K562 (cell line): ENCODE measurements around the gene USP8. TPM values are rescaled to one million over a fixed set of nuclear protein-coding genes. Genes with fewer than 3 reads are reported as not detected.

Experiments
- ATAC-seq: fragments of 200-7000 bp; cut with Tn5 transposase; 3 replicates; pipeline ENCODE4 v1.9.1; 2020; ENCODE audit warnings: moderate library complexity
- BruUV-seq: library from RNA; stranded (reverse); fragments of 400-500 nt; replicated peaks from 2 replicates; lab custom pipeline; 2021; lab: Mats Ljungman, UMichigan
- CTCF ChIA-PET: fragments of 300-600 bp; formaldehyde crosslinking; extraction: SDS; loops from one replicate; lab custom pipeline; 2021; ENCODE audit warnings: low intra/inter-chr PET ratio; lab: Yijun Ruan, JAX
- POLR2A ChIA-PET: fragments of 300-600, 350-650 bp; sonication (Branson Sonifier 250); formaldehyde crosslinking; extraction: SDS; loops from one replicate; lab custom pipeline; 2021; ENCODE audit warnings: antibody characterized with exemption, inconsistent platforms; lab: Yijun Ruan, JAX
- DNase-seq, 4 experiments: peaks; one replicate each; pipeline versions ENCODE4 v3.0.0 to v3.0.0-alpha.2; 2011 to 2018; ENCODE audit warnings: low spot score in 3 of 4, mixed read lengths in 3 of 4; ENCODE audit errors: extremely low read depth in 1 of 4
- FAIRE-seq: peaks from 2 replicates; lab custom pipeline; 2011; peaks lifted over from hg19 to GRCh38; lab: Jason Lieb, UNC
- H2AFZ ChIP-seq: 2 replicates; pipeline ENCODE4 v1.6.0; 2011; ENCODE audit warnings: low read depth, low read length, control low read depth, inconsistent platforms
- H3K27ac ChIP-seq: fragments of 200-600 bp; 3 replicates; pipeline ENCODE4 v1.8.0; 2011; ENCODE audit warnings: low read depth, mild to moderate bottlenecking, control low read depth, inconsistent platforms, low read length, moderate library complexity, mixed read lengths; ENCODE audit errors: extremely low read depth
- H3K27me3 ChIP-seq, 2 experiments: fragments of 300-600 bp in 1 of 2; 2 replicates in 1 of 2; 3 replicates in 1 of 2; pipeline versions ENCODE4 v1.6.0 to v1.8.0; 2011; ENCODE audit warnings: inconsistent platforms in 2 of 2, low read length in 2 of 2, mild to moderate bottlenecking in 1 of 2, mixed read lengths in 1 of 2, moderate library complexity in 1 of 2; ENCODE audit not compliant: control insufficient read depth in 2 of 2, insufficient read depth in 2 of 2
- H3K36me3 ChIP-seq: fragments of 300-600 bp; 3 replicates; pipeline ENCODE4 v1.8.0; 2011; ENCODE audit warnings: mild to moderate bottlenecking, low read length, inconsistent platforms; ENCODE audit not compliant: control insufficient read depth, insufficient read depth
- H3K4me1 ChIP-seq, 2 experiments: fragments of 200-600 bp in 1 of 2; replicated peaks in 1 of 2; 2 replicates in 1 of 2; 3 replicates in 1 of 2; pipeline versions ENCODE4 v1.5.1 to v1.8.0; 2011; ENCODE audit warnings: inconsistent platforms in 2 of 2, low read length in 2 of 2, mild to moderate bottlenecking in 1 of 2, mixed read lengths in 1 of 2, moderate library complexity in 1 of 2; ENCODE audit not compliant: control insufficient read depth in 2 of 2, insufficient read depth in 2 of 2
- H3K4me2 ChIP-seq: 2 replicates; pipeline ENCODE4 v1.6.1; 2011; ENCODE audit warnings: low read length, control low read depth, inconsistent platforms, mixed read lengths; ENCODE audit not compliant: insufficient read depth
- H3K4me3 ChIP-seq: fragments of 200-600 bp; sonication (generic), shearing (Covaris generic); 2 replicates; pipeline ENCODE4 v1.5.1; 2016; ENCODE audit warnings: control low read depth, inconsistent platforms
- H3K79me2 ChIP-seq: fragments of 200-600 bp; 3 replicates; pipeline ENCODE4 v1.8.0; 2011; ENCODE audit warnings: low read length, inconsistent platforms; ENCODE audit not compliant: control insufficient read depth, insufficient read depth
- H3K9ac ChIP-seq, 2 experiments: 2 replicates each; pipeline versions ENCODE4 v1.6.0 to v1.6.1; 2011; ENCODE audit warnings: low read depth in 2 of 2, low read length in 2 of 2, control low read depth in 1 of 2, inconsistent platforms in 1 of 2, mild to moderate bottlenecking in 1 of 2, mixed read lengths in 1 of 2; ENCODE audit not compliant: insufficient read depth in 1 of 2
- H3K9me1 ChIP-seq: one replicate; pipeline ENCODE4 v1.6.0; 2011; ENCODE audit warnings: inconsistent platforms, mild to moderate bottlenecking, low read length, moderate library complexity; ENCODE audit not compliant: control insufficient read depth, insufficient read depth
- H3K9me3 ChIP-seq: replicated peaks from 2 replicates; pipeline ENCODE4 v1.5.1; 2011; ENCODE audit warnings: low read depth, low read length, inconsistent platforms; ENCODE audit not compliant: control insufficient read depth, insufficient read depth
- H4K20me1 ChIP-seq: replicated peaks from 2 replicates; pipeline ENCODE4 v1.6.1; 2011; ENCODE audit warnings: low read length, inconsistent platforms, mixed read lengths; ENCODE audit not compliant: control insufficient read depth, insufficient read depth
- CEBPG ChIP-seq, 3 experiments: fragments of 200-800 bp in 1 of 3; sonication (Bioruptor generic) in 1 of 3; sonication (generic) in 1 of 3; formaldehyde crosslinking in 1 of 3; IDR thresholded peaks in 2 of 3; conservative IDR thresholded peaks in 1 of 3; 2 replicates each; pipeline versions ENCODE4 v1.6.1 to v1.8.0; 2016 to 2022; ENCODE audit warnings: missing compliant biosample characterization in 2 of 3, missing genetic modification characterization in 2 of 3, mild to moderate bottlenecking in 1 of 3, missing genetic modification reagents in 1 of 3
- HMBOX1 ChIP-seq: sonication (generic); IDR thresholded peaks from 2 replicates; pipeline ENCODE4 v1.6.1; 2016
- HOMEZ ChIP-seq: fragments of 250-450 bp; sonication (Bioruptor Pico); IDR thresholded peaks from 2 replicates; pipeline ENCODE4 v1.4.0; 2020; ENCODE audit warnings: mild to moderate bottlenecking, moderate library complexity
- MEF2D ChIP-seq: conservative IDR thresholded peaks from 2 replicates; pipeline ENCODE4 v1.6.1; 2016; ENCODE audit warnings: low read depth, missing genetic modification characterization, missing compliant biosample characterization
- PTRF ChIP-seq: fragments of 450-650 bp; IDR thresholded peaks from 2 replicates; pipeline ENCODE4 v1.6.1; 2016; ENCODE audit warnings: mild to moderate bottlenecking, missing genetic modification characterization, missing compliant biosample characterization
- RFX7 ChIP-seq: fragments of 250-450 bp; sonication (Bioruptor Pico); IDR thresholded peaks from 2 replicates; pipeline ENCODE4 v1.5.1; 2021; ENCODE audit warnings: mild to moderate bottlenecking
- ZFX ChIP-seq: sonication (generic); formaldehyde crosslinking; IDR thresholded peaks from 2 replicates; pipeline ENCODE4 v1.8.0; 2022; ENCODE audit warnings: mild to moderate bottlenecking, missing genetic modification reagents, moderate library complexity
- ZNF143 ChIP-seq: sonication (generic); formaldehyde crosslinking; IDR thresholded peaks from 2 replicates; pipeline ENCODE4 v1.9.0; 2022; ENCODE audit warnings: mild to moderate bottlenecking, missing genetic modification reagents
- ZNF408 ChIP-seq: fragments of 250-450 bp; sonication (Bioruptor Pico); IDR thresholded peaks from 2 replicates; pipeline ENCODE4 v1.4.0; 2020; ENCODE audit warnings: low read depth, mild to moderate bottlenecking, moderate library complexity
- ZNF764 ChIP-seq: fragments of 250-450 bp; sonication (Bioruptor Pico); IDR thresholded peaks from 2 replicates; pipeline ENCODE4 v1.4.0; 2020; ENCODE audit warnings: low read depth, mild to moderate bottlenecking, moderate library complexity
- WGBS: fragments of 100-300 bp; shearing (Covaris generic); methylation state at CpG from one replicate; pipeline ENCODE4 v1.1.6; 2016; ENCODE audit warnings: low coverage, mixed read lengths; ENCODE audit not compliant: insufficient coverage; ENCODE audit errors: missing lambda C conversion rate; 5-methylcytosine and 5-hydroxymethylcytosine counted together
- in situ Hi-C: fragments of 300-500 bp; cut with MboI; formaldehyde crosslinking; loops from 4 replicates; pipeline ENCODE4 v1.15.0; 2018; ENCODE audit warnings: inconsistent platforms, mixed read lengths
- intact Hi-C: fragments of 100-400 bp; cut with micrococcal nuclease; formaldehyde crosslinking; loops from 2 replicates; pipeline ENCODE4 v1.14.2; 2022
- polyA plus RNA-seq, 8 experiments: library from polyadenylated mRNA; depleted of rRNA in 4 of 8; stranded (reverse) in 5 of 8; unstranded in 3 of 8; fragments of >200 nt; fragmentation: Nextera tagmentation in 2 of 8; fragmentation: Illumina TruSeq in 1 of 8; extraction: Ambion mirVana in 2 of 8; extraction: Trizol in 1 of 8; gene quantifications; 2 replicates each; pipeline versions ENCODE4 v1.2.1 to v1.2.3, GENCODE V29; 2011 to 2014; ENCODE audit warnings: inconsistent platforms in 1 of 8, missing spikeins in 1 of 8
- total RNA-seq, 7 experiments: library from RNA; depleted of rRNA in 6 of 7; stranded (reverse); fragments of >200 nt in 6 of 7; fragmentation: Illumina TruSeq in 2 of 7; extraction: Trizol in 2 of 7; gene quantifications; 2 replicates each; pipeline versions ENCODE4 v1.2.1 to v1.2.3, GENCODE V29; 2011 to 2021; ENCODE audit warnings: low replicate concordance in 1 of 7

Gene USP8
- total and polyA plus RNA-seq, 9 of the 15 experiments (the other 6 are each of a cell fraction or from before 2014, with no cell fraction given): 35.1 to 58.4 (median 46.1) TPM

DNA sequence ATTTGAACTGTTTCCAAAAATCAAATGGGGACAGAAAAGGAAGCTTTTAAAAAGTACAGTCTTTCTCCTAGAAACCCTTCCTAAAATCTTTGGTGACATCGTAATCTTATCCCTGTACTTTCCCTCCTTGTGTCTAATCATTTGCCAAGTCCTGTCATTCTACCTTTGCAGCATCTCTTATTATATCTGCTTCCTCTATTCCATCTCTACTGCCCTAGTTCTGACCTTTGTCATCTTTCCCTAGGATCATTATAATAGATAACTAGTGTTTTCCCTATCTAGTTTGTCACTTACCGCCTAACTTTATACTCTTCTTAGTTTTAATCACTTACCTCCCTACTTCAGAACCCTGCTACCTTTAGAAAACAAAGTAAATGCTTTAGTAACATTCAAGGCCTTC, 11.6 kb downstream of the USP8 start:
- intact Hi-C loops: no loop called here
- Histone ChIP-seq H2AFZ (no peak overlapping the region), H3K9me1 (no peaks in the 10 kb centered on the region), H3K27me3 (no peaks in the 10 kb centered on the region), H3K4me3 (no peak overlapping the region)
- FAIRE-seq: peak; percentile 26
- no TSS peak for BruUV-seq
- TF ChIP-seq PTRF (tag) (no peak), ZNF764 (no peak), HMBOX1 (no peak), CEBPG (CRISPR knock-in tag; IDR thresholded peaks at IDR 0.05) (no peak), CEBPG (tag; conservative IDR thresholded peaks at IDR 0.05 in 1 of 2, IDR thresholded peaks at IDR 0.05 in 1 of 2) (no peak), ZFX (CRISPR knock-in tag) (no peak), ZNF408 (CRISPR knock-in tag) (no peak), ZNF143 (CRISPR knock-in tag) (no peak), HOMEZ (no peak), RFX7 (CRISPR knock-in tag) (no peak), MEF2D (tag) (no peak)
- TF ChIP-seq, all 486 proteins: peak for 0
- Histone ChIP-seq H3K9me3 (no peaks in the 10 kb centered on the region), H3K4me2 (no peak overlapping the region), H3K27ac (no peak overlapping the region), H4K20me1 (no peaks in the 10 kb centered on the region), H3K9ac (no peak overlapping the region), H3K79me2 (peaks cover 83% of the 10 kb centered on the region), H3K4me1 (no peaks in the 10 kb centered on the region), H3K36me3 (peaks cover 46% of the 10 kb centered on the region)
- no peak for DNase-seq
- ChIA-PET POLR2A (no interaction called here), CTCF (no interaction called here)
- WGBS: 56% methylated on average over 2 of the region's 2 CpGs
- no peak; the same call in 2 of the 3 replicates for ATAC-seq
- in situ Hi-C loops: no loop called here
